HG03439 (cell line): Measurements from ENCODE around the gene DPP10.

Experiments used
- ATAC-seq: cut with Tn5 transposase; IDR thresholded peaks from one replicate; pipeline ENCODE4 v1.9.1; 2021; ENCODE audit warnings: mild to moderate bottlenecking, moderate library complexity; ENCODE audit not compliant: unreplicated experiment

Gene DPP10

GRCh38 chr2:114789989-114790388 lies 347.5 kb downstream of the DPP10 start:
- ATAC-seq: no peak

DNA sequence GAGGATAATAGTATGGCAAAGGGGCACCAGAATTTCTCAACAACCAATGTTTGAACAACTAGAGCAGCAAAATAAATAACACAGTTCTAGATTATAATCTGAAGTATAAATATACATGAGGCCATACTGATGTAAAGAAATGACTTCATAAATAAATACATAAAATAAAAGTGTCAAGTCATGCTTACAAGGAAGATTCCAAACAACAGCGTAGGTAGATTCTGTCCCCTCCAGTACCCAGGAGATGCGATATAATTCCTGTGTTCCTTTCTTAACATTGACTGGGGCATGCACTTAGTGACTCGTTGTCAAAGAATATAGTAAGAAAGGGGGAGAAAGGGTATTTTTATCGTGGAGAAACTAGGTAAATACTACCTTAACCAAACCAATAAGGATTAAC lies 355.1 kb downstream of the DPP10 start:
- no peak for ATAC-seq

DNA sequence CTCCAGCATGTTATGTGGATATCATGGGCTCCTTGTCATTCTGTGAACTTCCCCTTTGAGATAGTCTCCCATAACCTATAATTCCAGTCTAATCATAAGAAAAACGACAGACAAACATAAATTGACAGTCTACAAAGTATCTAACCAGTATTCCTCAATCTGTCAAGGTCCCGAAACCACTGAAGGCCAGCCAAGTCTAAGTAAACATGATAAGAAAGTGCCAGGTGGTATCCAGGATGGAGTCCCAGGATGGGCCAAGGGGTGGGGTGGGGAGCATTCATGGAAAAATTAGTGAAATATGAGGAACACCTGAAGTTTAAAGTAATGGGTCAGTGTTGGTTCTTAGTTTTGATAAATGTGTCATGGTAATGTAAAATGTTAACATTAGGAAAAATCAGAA lies 355.5 kb downstream of the DPP10 start:
- no peak for ATAC-seq

- ATAC-seq: no peak
Measured at GRCh38 chr2:114800371-114800770, 357.9 kb downstream of the DPP10 start.

GRCh38 chr2:114805195-114805594 lies 362.8 kb downstream of the DPP10 start:
- ATAC-seq: no peak

GRCh38 chr2:114810092-114810491 lies 367.7 kb downstream of the DPP10 start:
- ATAC-seq: no peak

GRCh38 chr2:114812261-114812660 lies 369.8 kb downstream of the DPP10 start:
- no peak for ATAC-seq

DNA sequence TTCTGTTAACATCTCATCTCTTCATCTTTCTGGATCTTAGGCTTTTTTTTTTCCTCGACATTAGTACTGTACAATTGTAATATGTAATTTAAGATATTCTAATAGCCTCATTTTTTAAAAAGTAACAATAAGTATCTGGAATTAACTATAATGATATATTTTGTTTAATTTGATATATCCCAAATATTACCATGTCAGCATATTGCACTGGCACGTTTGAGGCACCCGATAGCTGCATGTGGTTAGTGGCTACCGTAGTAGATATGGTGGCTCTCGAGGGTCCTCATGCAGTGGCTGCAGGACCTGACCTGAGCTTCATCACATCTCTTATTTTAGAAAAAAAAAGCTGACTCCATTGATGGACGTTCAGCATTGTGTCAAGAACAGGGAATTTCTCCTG lies 371.9 kb downstream of the DPP10 start:
- no peak for ATAC-seq

GRCh38 chr2:114821055-114821454 lies 378.6 kb downstream of the DPP10 start:
- no peak for ATAC-seq

GRCh38 chr2:114843963-114844362 lies 401.5 kb downstream of the DPP10 start:
- no peak for ATAC-seq

DNA sequence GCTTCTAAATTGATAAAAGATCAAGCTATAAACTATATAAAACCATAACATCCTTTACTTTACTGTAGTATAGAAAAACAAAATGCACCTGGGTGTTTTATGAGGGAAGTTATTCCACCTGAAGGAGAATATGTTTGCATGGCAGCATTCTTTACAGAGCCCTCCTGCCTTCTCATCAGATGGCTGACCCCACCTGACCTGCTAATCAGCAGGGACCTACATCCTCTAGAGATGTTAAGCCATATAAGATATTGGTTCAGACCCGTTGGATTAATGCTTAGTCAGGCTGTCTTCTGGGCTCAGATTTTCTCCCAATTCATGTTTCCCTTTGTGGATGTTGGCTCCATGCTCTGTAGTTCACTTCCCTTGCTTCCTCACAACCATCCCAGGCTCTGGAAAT lies 414.8 kb downstream of the DPP10 start:
- ATAC-seq: no peak

DNA sequence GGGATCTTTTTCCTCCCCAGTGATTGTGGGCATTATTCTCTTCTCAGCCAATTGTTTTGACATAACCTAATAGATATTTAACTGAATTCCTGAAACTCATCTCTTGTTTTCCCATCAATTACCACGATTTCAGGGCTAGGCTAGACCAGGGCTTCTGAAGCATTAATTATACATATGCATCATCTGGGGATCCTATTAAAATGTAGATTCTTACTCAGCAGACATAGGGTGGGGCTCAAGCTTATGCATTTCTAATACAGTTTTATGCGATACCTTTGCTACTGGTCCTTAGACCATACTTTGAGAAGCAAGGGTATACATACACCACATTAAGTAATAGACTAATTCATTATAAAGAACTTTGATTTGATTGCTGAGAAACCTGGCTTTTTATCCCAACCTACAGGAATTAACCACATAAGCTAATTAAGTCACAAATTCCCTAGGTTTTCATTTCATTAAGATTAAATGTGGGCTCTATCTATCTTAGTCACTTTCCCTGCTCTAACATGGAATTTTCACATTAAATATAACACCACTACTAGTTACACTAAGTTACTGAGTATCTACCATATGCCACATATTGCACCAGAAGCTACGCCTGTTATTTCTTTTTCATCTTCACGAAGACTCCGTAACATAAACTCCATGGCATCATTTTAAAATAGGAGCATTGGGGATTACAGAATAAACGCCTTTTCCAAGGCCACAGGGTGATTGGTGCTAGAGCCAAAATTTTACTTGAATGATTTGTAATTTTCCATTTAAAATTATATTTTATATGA lies 417.5 kb downstream of the DPP10 start:
- ATAC-seq: no peak

- no peak for ATAC-seq
Measured at GRCh38 chr2:114862243-114862642, 419.8 kb downstream of the DPP10 start.

DNA sequence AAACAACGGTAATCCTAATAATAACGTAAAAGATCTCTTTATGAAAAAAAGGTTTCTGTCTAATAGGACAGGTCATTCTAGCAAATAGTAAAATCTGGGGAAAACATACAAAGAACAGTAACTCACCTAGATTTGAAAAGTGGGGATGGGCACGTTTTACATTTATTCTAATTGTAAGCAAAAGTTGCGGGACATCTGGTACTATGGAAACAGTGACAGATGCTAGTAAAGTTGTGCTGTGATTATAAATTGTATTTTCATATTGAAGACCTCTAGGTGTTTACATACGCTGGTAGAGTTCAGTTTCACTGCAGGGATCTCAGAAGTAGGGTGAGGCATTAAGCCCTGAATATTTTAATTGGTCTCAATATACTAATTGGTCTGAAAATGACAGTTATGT lies 422.5 kb downstream of the DPP10 start:
- no peak for ATAC-seq

DNA sequence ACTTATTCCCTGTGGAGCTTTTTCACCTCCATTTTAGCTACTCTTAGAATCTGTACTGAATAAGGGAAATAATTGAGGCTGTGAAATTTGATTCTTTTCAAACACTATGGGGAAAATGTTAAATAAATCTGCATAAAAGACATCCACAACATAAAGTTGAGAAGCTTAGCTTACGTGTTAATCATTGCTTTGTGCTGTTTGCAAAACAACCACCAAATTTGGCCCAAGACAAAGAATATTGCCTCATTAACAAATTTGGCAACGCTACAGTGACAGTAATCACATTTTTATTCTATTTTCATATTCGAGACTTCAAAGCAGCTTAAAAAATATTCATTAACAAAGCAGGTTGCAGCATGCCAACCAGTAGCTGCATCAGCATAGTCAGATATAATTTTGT lies 437.6 kb downstream of the DPP10 start:
- no peak for ATAC-seq

DNA sequence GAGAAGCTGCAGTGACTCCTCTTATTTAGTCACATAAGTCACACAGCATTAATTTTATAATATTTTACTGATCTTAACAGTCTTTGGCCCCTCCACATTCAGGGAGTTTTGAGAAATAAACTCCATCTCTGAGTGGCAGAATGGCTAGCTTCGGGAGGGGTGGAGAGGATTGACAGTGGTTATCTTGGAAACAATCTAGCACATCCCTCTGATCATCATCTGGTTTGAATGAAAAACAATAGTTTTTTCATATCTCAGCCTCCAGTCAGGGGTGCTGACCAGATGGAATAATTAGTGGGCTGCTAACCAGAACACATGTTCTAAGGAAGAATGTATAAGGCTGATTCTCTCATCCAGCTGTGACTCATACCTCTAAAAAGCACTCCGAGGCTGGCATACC lies 477.5 kb downstream of the DPP10 start:
- ATAC-seq: no peak

- no peak for ATAC-seq
Measured at GRCh38 chr2:114922076-114922475, 479.6 kb downstream of the DPP10 start.

DNA sequence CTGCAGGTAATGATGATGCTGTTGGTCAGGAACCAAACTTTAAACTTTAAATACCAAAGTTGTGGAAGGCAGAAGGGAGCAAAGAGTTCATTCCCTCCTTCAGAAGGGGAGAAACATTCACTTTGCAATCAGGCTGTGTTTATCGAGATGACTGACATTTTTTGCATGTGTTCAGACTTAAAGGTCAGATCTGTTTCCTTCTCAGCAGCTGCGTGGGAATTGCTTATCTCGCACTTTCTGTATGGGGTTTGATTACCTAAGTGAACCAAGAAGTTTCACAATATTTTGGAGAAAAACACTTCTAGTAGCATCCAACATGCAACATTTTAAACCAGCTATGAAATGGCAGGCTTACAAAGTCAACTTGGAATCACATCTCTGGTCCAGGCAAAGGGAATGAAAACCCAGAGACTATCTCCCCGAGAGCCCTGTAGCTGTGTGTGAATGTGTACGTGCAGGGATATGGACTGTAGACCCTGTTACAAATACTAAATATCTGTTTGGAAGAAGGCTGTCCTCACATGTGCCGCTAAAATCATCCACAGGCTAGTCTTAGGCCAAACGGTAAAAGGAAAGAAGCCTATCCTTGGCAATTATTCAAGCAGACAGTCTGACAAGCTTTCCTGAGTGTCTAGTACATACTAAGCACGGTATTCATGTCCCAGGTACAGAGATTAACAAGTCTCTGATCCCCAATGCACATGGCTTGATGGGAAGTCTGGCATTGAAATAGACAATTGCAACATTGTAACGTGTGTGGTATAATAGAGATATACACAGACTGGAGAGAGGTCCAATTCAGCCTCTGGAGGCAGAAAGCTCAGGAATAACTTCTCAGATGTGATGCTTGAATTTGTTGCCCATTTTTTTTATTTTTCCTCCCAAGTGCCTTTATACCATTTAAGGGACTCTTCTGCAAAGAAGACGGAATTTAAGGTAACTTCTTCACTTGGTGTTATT lies 483.1 kb downstream of the DPP10 start:
- no peak for ATAC-seq

DNA sequence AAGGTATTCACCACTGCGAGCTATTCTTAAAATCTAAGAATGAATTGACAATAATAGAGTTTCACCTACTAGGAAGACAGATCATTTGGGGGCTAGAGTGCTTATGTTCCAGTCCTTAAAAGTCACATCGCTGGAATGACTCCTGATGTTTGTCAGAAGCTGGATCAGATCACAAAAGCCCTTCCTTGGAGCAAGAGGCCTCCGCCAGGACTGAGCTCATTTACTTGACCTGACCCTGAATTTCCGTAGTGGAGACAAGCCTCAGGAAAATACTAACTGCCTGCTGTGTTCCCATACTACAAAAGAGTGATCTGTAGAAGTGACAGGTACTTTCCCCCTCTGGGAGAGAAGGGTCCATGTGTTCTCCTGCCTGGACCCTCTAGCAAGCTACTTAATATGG lies 483.9 kb downstream of the DPP10 start:
- ATAC-seq: no peak

DNA sequence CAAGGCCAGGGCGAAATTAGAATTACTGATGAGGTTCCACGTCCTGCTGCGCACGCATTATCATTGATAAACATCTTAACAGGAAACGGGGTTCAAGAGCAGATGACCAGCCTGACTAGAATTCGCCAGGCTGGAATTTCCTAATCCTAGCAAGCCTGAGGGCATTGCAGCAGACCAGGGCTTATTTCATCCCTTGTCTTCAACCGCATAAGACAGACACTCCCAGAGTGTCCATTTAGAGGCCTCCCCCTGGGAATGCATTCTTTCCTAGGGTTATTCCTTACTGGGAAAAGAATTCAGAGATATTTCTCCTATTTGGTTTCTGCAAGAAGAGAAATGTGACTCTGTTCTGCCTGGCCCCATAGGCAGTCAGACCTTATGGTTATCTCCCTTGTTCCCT lies 486.8 kb downstream of the DPP10 start:
- no peak for ATAC-seq

DNA sequence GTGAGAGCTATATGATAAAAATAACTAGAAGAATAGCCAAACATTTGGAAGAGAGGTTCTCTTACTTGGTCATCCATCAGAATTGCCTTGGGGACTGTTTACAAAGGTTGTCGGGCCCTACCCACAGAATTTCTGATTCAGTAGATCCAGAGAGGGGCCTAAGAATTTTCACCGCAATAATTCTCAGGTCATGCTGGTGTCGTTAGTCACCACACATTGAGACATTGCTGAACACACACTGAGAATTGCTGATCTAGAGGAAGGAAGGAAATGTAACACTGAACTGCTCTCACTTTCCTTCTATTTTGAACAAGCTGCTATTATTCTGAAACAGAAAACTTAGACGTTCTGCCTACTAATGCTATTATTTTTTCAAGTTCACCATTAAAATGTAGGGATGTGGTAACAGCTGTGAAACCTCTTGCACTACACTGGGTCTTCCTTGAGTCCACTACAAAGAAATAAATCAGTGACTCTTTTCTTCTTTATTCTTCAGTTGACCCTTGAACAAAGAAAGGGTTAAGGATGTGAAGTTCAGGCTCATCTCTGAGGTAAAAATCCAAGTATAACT lies 491.3 kb downstream of the DPP10 start:
- ATAC-seq: no peak

DNA sequence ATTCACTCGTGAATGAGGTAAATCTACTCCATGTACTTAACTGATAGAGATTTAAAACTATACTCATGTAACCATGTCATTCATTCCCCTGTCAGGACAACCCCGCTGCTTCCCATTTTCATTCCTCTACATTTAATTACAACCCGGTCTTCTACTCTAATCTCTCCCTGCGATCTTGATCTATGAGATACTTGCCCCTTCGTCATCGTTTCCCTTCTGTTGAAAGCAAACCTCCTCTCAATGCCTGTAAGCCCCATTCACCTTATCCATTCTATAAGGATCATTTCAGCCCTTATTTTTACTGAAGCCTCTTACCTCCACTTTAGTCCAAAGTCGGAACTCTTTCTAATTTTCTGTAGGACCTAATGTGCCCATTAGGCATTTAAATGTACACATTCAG lies 492.6 kb downstream of the DPP10 start:
- ATAC-seq: no peak
